GM19467 (cell line): ENCODE measurements around the gene TMEM156.
"Not testable (repeated sequence)": the region's sequence is repeated elsewhere in the genome, so short reads cannot be mapped to it uniquely, and the experiment has no call there.

Source experiments
- ATAC-seq: cut with Tn5 transposase; IDR thresholded peaks from one replicate; pipeline ENCODE4 v1.9.1; 2021; ENCODE audit warnings: mild to moderate bottlenecking, moderate library complexity; ENCODE audit not compliant: unreplicated experiment

TMEM156 gene

GRCh38 chr4:39043861-39044363, 11.7 kb upstream of the TMEM156 start:
- no peak for ATAC-seq

DNA sequence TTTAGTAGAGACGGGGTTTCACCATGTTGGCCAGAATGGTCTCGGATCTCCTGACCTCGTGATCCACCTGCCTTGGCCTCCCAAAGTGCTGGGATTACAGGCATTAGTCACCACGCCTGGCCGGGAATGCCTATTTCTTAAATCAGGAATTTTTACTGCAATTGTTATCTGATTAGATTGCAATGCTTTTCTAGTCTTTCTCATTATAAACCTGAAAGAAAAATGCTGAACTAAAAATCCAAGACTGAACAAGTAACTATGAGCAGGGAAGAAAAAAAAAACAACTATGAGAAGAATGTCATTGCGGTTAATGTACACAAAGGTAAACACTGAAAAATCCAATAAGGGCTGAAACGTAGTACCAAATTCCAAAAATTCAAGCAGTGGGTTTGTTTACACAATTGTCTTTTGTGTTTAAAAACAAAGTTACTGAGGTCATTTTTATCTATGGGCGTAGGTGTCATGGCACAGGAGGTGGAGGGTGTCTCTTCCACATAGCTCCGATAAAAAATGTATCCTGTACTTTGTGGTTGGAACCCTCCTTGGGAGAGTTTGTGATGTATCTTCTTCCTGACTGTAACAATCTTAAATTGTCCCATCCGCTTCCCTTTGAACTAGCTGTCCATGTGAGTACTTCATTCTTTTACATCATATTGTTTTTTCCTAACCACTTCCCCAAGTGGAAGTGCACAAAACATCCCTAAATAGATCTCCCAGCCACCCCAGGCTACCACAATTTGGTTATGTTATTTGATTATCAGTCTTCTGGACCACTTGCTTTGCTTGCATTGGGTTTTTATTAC, 11.1 kb upstream of the TMEM156 start:
- ATAC-seq = no peak

DNA sequence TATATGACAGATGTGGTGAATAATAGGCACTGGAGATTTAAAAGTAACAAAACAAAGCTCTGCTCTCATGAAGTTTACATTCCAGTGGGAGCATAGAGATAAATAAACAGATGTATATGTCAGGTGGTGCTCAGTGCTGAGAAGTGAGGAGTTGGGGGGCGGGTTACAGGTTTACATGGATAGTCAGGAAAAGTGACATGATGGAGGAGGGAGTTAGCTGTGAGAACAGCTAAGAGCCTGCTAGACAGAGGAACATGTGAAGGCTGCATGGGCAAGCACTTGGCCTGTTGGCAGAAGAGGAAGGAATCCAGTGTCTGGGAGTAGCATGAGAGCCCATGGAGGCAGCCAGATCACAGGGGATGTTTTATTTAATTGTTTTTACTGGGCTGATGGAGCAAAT, 10.2 kb upstream of the TMEM156 start:
- no peak for ATAC-seq

- ATAC-seq = no peak
These were observed 6.9 kb upstream of the TMEM156 start for GRCh38 chr4:39039108-39039507.

DNA sequence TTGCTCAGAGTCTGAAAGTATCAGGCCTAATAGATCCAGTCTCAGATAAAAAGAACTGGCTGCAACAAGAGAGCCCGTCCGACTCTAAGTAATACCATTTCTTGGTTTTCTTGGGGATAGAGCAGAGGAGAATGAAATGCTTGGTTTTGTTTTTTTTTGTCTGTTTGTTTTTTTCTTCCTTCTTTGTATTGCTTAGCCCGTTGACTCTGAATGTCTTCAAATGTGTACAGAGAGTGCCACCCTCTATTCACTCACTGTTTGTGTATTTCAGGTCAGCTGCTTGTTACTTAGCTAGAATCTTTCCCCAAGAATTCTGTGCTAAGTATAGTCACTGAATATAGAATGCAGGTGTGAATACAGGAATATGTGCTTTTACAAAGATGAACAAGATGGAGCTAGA, 5.7 kb upstream of the TMEM156 start:
- no peak for ATAC-seq

DNA sequence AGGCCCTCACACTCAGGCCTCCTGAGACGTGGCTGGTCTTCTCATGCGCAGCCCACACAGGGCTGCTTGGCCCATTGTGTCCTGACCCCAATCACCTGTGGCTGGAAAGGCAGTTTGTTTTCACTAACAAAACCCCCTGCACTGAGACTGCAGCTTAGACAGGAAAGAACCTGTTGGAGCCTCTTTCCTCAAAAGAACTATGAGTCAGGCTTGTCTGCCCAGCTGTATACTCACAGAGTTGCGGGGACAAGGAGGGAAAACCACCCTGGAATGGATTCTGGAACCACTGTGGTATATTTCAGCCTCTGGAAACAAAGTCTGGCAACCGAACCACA, 5.2 kb upstream of the TMEM156 start:
- no peak for ATAC-seq

GRCh38 chr4:39036172-39036571, 4.0 kb upstream of the TMEM156 start:
- ATAC-seq = no peak

- ATAC-seq = not testable (repeated sequence)
These were observed 604 bp downstream of the TMEM156 start for GRCh38 chr4:39031590-39032020.

DNA sequence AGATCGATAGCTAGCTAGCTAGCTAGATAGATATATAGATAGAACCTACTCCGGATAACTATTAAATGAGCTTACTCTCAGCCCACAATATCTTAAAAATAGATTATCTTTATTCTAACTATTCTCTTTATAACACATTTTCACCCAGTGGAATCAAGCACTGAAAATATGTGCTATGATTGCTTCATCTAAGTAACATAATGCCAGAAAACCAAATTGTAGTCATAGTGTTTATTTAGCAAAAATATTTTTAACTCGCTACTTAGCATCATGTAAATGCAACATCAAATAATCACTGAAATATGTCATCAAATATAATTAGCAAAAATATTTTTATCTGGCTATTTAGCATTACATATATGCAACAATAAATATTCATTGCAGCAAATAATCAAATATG, 1.5 kb downstream of the TMEM156 start:
- ATAC-seq = no peak

- no peak for ATAC-seq
These were observed 2.2 kb downstream of the TMEM156 start for GRCh38 chr4:39029752-39030694.

DNA sequence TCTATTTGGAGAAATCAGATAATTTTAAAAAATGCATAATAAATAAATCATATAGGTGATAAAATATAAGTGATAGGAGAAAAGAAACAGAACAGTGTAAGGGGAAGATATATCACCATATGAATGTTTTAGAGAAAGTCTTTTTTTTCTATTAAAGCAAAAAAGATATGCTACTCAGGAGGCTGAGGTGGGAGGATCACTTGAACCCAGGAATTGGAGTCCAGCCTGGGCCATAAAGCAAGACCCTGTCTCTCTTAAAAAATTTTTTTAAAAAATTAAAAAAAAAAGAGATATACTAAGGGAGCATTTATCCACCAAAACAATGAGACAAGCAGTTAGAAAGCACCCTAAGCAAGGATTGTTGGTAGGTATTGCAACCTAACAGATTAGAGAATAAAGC, 6.1 kb downstream of the TMEM156 start:
- ATAC-seq = no peak

DNA sequence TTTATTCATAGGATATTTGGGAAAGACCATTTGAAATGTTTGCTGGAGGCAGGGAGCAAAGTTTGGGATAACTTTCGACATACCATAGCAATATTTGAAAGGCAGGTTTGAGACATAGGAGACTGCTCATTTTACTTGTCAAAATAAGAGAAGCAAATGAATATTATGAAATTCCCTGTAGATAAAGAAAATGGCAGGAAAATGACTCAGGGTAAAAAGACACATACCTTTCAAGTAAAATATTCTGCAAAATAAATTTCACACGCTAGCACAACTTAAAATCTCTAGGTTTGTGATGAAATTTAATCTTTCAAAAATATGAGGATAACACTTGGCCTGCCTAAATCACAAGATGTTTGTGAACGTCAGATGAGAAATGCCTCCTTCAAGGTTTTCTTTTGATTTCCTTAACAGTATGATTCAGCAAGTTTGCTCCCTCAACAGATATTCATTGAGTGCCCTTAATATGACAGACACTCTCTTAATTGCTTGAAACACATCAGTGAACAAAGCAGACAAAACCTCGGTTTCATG, 6.6 kb downstream of the TMEM156 start:
- no peak for ATAC-seq

DNA sequence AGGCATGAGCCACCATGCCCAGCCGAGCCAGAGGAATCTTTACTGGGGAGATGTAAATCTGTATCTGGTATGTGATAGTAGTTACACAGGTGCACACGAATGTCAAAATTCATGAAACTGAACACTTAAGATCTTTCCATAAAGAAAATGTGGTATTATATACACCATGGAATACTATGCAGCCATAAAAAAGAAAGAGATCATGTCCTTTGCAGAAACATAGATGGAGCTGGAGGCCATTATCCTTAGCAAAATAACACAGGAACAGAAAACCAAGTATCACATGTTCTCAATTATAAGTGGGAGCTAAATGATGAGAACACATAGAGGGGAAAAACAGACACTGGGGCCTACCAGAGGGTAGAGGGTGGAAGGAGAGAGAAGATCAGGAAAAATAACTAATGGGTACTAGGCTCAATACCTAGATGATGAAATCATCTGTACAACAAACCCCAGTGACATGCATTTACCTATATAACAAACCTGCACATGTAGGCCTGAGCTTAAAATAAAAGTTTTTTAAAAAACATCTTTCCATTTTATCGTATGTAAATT, 7.8 kb downstream of the TMEM156 start:
- ATAC-seq = no peak

- no peak for ATAC-seq
These were observed 9.2 kb downstream of the TMEM156 start for GRCh38 chr4:39023059-39023458.

DNA sequence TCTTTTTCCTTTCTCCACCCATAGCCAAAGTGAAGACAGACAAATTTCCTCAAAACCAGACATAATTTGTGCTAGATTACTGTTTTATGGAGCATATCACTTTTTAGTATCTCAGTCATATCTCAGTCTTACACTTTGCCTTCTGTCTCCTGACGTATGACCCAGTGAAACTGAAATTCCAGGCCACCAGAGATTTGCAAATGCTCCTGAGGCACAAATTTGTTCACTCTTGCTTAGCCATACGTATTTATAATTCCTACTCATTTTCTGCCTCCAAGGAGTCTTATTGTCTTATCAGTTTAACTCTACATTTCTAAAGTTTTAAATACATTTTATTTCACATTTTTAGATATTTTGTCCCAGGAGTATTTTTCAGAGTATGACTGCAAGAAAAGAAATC, 10.0 kb downstream of the TMEM156 start:
- ATAC-seq = no peak

DNA sequence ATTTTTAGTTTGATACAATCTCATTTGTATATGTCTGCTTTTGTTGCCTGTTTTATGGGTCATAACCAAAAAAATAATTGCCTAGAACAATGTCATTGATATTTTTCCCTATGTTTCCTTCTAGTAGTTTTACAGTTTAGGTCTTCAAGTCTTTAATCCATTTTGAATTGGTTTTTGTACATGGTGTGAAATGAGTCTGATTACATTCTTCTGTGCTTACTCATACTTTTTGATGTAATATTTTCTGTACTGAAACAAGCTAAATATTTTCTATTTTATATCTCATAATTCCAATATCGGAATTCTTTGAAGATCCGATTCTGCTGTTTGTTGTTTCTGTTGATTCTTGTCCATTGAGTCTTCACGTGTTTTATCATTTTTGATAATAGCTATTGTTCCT, 10.6 kb downstream of the TMEM156 start:
- no peak for ATAC-seq

DNA sequence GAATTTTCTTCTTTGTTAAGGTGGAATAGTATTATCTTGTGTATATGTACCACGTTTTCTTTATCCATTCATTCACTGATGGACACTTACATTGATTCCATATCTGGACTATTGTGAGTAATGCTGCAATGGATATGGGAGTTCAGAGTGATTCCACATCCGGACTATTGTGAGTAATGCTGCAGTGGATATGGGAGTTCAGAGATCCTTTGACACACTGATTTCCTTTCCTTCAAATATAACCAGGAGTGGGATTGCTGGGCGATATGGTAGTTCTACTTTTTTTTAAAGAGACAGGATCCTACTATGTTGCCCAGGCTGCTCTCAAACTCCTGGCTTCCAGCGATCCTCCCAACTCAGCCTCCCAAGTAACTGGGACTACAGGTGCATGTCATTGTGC, 12.1 kb downstream of the TMEM156 start:
- ATAC-seq = no peak

DNA sequence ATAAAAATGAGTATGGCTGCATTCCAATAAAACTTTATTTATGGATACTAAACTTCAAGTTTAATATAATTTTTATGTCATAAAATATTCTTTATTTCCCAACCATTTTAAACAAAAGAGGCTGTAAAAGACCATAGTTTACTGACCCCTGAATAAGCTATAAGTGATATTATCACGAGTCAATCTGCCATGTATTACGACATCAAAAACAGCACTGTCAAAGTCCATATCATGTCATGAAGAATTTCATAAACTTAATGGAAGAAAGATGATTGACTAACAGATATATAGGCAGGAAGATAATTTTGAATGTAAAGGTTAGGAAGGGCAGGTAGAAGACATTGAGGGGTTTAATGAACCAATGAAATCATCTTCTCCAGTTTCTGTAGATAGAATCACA, 18.2 kb downstream of the TMEM156 start:
- no peak for ATAC-seq

- ATAC-seq = no peak
These were observed 27.5 kb downstream of the TMEM156 start for GRCh38 chr4:39004758-39005157.

DNA sequence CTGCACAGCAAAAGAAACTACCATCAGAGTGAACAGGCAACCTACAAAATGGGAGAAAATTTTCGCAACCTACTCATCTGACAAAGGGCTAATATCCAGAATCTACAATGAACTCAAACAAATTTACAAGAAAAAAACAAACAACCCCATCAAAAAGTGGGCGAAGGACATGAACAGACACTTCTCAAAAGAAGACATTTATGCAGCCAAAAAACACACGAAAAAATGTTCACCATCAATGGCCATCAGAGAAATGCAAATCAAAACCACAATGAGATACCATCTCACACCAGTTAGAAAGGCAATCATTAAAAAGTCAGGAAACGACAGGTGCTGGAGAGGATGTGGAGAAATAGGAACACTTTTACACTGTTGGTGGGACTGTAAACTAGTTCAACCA, 30.2 kb downstream of the TMEM156 start:
- ATAC-seq = not testable (repeated sequence)

DNA sequence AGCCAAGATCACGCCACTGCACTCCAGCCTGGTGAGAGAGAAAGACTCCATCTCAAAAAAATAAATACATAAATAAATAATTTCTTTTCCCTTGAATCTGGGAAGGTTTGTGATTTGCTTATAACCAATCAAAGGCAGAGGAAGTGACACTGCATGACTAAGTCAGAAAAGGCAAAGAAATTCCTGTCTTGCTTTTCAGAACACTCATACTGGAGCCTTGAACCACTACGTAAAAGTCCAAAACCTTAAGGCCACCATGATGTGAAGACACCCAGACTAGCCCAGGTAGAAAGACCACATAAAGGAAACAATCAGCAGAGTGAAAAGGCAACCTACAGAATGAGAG, 36.6 kb downstream of the TMEM156 start:
- no peak for ATAC-seq
